NCI-H524 treated with DMSO at 0.1 percent for 48 hours (cell line): ENCODE results near the gene LGALS3BP.

Experiments
- DNase-seq: peaks from one replicate; lab custom pipeline; 2025; lab: John Stamatoyannopoulos, UW

The LGALS3BP gene

DNA sequence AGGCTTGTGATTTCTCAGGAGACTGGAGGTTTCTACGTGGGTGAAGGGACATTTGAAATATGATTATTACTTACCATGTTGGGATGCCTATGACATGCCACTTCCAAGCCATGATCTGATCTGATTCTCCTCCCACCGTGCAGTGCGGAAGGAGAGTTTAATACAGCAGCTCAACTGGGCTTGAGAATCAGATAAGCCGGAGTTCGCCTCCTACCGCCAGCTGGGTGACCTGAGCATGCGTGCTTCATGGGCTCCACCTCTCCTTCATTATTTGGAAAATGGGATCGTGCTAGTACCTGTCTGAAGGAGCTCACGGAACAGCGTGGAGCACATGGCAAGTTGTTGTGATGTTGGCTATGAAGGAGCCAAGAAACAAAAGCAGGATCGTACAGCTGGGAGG, 42.2 kb downstream of the LGALS3BP start:
- no peak for DNase-seq

DNA sequence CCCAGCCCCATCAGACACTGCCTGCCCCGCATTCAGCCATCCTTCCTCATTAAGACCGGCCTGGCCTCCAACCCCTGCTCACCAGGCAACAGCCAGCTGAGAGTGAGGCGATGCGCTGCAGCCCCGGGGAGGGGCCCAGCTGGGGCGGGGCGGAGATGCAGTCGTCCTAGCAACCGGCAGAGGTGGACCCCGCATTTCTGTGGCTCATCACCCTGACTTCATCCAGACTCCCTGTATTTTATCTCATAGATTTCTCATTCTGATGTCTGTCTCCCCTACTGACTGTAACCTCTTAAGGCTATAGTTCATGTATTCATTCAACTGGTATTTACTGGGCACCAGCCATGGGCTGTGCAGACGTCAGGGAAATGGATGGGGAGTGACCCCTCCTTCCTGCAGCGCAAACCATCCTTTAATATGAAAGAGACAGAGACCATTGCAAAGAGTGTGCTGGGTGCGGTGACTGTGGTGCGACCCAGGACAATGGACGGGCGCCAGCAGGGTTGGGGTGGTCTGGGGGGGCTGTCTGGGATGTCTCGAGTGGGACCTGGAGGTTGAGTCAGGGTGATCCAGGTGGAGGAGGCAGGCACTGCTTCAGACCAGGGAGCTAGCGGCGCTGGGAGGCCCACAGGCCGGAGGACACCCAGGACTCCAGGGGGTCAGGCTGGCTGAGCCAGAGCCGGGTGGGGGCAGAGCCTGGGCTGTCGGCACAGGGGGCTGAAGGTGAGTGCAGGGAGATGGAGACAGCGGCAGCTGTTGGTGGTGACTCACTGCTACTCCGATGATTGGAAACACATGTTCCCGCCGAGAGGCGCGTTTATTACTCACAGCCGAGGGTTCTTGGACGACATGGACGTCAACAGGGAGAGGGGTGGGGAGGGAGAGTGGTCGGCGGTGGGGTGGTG, 44.1 kb downstream of the LGALS3BP start:
- DNase-seq: peak; percentile 74

- DNase-seq: no peak
Measured at GRCh38 chr17:78934681-78935418, 44.9 kb downstream of the LGALS3BP start.

DNA sequence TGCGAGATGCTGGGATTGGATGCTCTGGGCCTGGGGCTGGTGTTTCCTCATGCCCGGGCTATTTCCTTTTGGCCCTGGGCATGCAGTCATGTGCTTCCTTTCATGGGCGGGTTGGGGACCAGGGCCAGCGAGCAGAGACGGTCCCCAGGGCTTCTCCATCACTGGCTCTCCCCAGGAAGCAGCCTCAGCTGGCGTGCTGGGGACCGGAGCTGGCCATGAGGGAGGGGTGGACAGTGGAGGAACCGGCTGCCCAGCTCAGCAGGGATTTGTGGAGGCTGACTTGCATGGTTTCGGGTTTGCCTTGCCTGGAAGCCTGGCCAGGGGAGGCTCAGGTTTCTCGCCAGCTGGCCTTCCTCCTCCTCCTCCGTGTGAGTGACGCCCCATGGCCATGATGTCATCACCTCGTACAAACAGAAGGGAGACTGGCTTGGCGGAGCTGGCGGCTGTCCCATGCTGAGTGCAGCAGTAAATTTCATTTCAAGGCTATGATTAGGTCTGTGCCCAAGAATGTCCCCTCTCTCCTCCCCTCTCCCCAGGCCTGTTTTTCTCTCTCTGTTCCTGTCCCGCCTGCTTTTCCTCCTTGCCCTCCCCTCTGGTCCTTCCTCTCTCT, 45.7 kb downstream of the LGALS3BP start:
- DNase-seq: peak; percentile 94

DNA sequence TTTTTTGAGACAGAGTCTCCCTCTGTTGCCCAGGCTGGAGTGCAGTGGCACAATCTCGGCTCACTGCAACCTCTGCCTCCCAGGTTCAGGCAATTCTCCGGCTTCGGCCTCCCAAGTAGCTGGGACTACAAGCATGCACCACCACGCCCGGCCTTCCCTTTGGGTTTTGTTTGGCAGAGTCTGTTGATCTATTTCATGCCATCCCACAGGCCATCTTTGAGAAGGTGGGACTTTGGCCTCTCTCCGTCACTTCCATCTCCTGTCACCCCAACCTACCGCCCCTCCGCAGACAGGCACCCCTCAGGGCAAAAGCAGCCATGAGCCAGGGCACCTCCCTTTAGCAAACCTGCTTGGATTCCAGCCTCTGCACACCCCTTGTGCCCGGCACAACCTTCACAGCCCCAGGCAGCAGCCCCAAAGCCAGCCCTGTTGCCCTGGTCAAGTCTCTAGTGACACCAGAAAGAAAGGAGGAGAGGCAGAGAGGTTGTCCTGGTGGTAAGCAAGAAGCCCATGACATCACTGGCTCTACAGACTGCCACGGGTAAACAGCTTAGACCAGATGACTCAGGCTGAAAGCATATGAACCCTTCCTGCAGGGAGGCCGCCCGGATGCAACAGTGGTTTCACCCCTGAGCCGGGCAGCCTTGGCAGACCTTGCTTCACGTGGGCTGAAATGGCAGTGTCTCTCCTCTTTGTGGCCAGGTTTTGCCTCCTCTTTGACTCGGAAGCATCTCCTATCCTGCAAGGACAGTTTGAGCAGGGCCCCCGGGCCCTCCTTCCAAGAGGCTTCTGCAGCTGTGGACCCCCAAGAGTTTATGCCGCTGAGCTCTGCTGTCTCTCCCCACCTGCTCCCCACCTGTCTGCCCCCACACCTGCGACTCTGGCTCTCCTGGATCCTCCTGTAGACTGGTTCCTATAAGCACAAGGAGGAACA, 46.4 kb downstream of the LGALS3BP start:
- DNase-seq: no peak

- no peak for DNase-seq
Measured at GRCh38 chr17:78929908-78930775, 49.6 kb downstream of the LGALS3BP start.

GRCh38 chr17:78925662-78926555, 53.8 kb downstream of the LGALS3BP start:
- no peak for DNase-seq

- peak; percentile 33 for DNase-seq
Measured at GRCh38 chr17:78925234-78925633, 54.5 kb downstream of the LGALS3BP start, which contains the start of gene TIMP2. TIMP2 (minus strand) TSS chr17:78925387; CDS start chr17:78925088, 299 bp downstream.

DNA sequence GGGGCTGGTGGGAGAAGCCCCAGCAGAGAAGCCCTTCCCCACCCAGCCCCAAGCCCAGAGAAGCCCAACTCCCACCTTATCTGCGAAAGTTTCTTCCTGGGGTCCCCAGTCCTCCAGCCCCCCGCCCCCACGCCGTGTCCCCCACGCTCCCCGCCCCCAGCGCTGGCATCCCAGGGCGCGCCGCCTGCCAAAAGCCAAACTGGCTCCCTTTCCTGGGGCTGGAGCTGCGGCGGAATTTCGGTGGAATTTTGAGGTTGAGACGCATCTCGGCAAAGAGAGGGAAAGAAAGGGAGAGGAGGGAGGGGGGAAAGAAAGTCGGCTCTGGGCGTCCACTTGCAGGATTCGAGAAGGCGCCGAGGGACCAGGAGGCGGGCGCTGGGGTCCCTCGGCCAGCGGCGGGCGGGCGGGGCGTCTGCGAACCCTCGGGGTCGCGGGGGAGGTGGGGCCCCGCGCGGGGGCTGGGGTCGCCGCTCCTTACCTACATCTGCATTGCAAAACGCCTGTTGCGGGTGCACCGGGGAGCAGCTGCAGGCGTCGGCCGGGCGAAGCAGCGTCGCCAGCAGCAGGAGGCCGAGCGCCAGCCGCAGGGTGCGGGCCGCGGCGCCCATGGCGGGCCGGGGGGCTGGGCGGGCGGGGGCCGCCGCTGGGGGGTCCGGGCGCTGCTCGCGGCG, 55.1 kb downstream of the LGALS3BP start:
- DNase-seq: no peak

- DNase-seq: no peak
Measured at GRCh38 chr17:78923660-78924453, 55.9 kb downstream of the LGALS3BP start.

- DNase-seq: no peak
Measured at GRCh38 chr17:78922816-78923498, 56.8 kb downstream of the LGALS3BP start.

GRCh38 chr17:78921437-78921971, 58.2 kb downstream of the LGALS3BP start:
- DNase-seq: no peak
